Smooth muscle cell (in vitro differentiated cells): ENCODE results near the gene NEU2. TPM values are rescaled to one million over a fixed set of nuclear protein-coding genes. Genes with fewer than 3 reads are reported as not detected.

Experiments
- DNase-seq: peaks from one replicate; lab custom pipeline; 2025; ENCODE audit not compliant: unreplicated experiment; lab: John Stamatoyannopoulos, UW
- H2AFZ ChIP-seq: fragments of 200-600 bp; sonication (generic); 2 replicates; pipeline ENCODE4 v1.6.0; 2016; ENCODE audit warnings: antibody characterized with exemption, low read depth, mild to moderate bottlenecking
- H3F3A ChIP-seq: fragments of 200-600 bp; sonication (generic); 2 replicates; pipeline ENCODE4 v1.6.0; 2017; ENCODE audit warnings: antibody characterized with exemption, low read depth
- H3K27ac ChIP-seq: fragments of 200-600 bp; sonication (generic); 2 replicates; pipeline ENCODE4 v1.5.1; 2016; ENCODE audit warnings: low read depth, mild to moderate bottlenecking
- H3K27me3 ChIP-seq: fragments of 200-600 bp; sonication (generic); 2 replicates; pipeline ENCODE4 v1.6.1; 2016; ENCODE audit warnings: low read depth, mild to moderate bottlenecking
- H3K36me3 ChIP-seq: fragments of 200-600 bp; sonication (generic); 2 replicates; pipeline ENCODE4 v1.5.1; 2016; ENCODE audit warnings: low read depth
- H3K4me1 ChIP-seq: fragments of 200-600 bp; sonication (generic); 2 replicates; pipeline ENCODE4 v1.5.1; 2016; ENCODE audit warnings: low read depth
- H3K4me2 ChIP-seq: fragments of 200-600 bp; sonication (generic); 2 replicates; pipeline ENCODE4 v1.6.0; 2016; ENCODE audit warnings: mild to moderate bottlenecking
- H3K4me3 ChIP-seq: fragments of 200-600 bp; sonication (generic); 2 replicates; pipeline ENCODE4 v1.5.1; 2016; ENCODE audit warnings: mild to moderate bottlenecking
- H3K79me2 ChIP-seq: fragments of 200-600 bp; sonication (generic); 2 replicates; pipeline ENCODE4 v1.6.0; 2016; ENCODE audit warnings: low read depth, mild to moderate bottlenecking
- H3K9ac ChIP-seq: fragments of 200-600 bp; sonication (generic); 2 replicates; pipeline ENCODE4 v1.6.0; 2016; ENCODE audit warnings: low read depth
- H3K9me3 ChIP-seq: fragments of 200-600 bp; sonication (generic); replicated peaks from 2 replicates; pipeline ENCODE4 v1.5.1; 2016; ENCODE audit warnings: low read depth
- H4K20me1 ChIP-seq: fragments of 200-600 bp; sonication (generic); 2 replicates; pipeline ENCODE4 v1.6.0; 2016; ENCODE audit warnings: low read depth
- WGBS: methylation state at CpG from one replicate; pipeline ENCODE4 v1.1.7; 2016; ENCODE audit warnings: low lambda C conversion rate; 5-methylcytosine and 5-hydroxymethylcytosine counted together
- polyA plus RNA-seq: library from polyadenylated mRNA; unstranded; fragments of >200 nt; fragmentation: Nextera tagmentation; extraction: Ambion mirVana; gene quantifications from 2 replicates; pipeline ENCODE4 v1.2.1, GENCODE V29; 2016
- total RNA-seq: library from RNA; depleted of rRNA; stranded (reverse); fragments of >200 nt; gene quantifications from 2 replicates; pipeline ENCODE4 v1.2.3, GENCODE V29; 2014
- TF ChIP-seq, protein P1 (sequence below): fragments of 200-600 bp; sonication (generic); IDR thresholded peaks from 2 replicates; pipeline ENCODE4 v1.5.1; 2017; ENCODE audit warnings: borderline replicate concordance, mild to moderate bottlenecking, antibody characterized with exemption; ENCODE audit not compliant: insufficient read depth, poor library complexity, severe bottlenecking

NEU2 gene
- total and polyA plus RNA-seq, 2 experiments from 2014 or later = 0.94 TPM; not detected in 1

- Histone ChIP-seq H3K4me1 (no peaks in the 10 kb centered on the region), H3K9ac (no peak overlapping the region), H3K36me3 (no peaks in the 10 kb centered on the region), H3K4me2 (no peak overlapping the region), H2AFZ (no peak overlapping the region), H3F3A (no peaks in the 10 kb centered on the region), H3K9me3 (no peaks in the 10 kb centered on the region), H3K79me2 (no peaks in the 10 kb centered on the region), H3K27me3 (no peaks in the 10 kb centered on the region), H3K27ac (no peak overlapping the region), H4K20me1 (no peaks in the 10 kb centered on the region), H3K4me3 (no peak overlapping the region)
- 86% methylated on average over 9 of the region's 9 CpGs for WGBS
- TF ChIP-seq, protein P1, sequence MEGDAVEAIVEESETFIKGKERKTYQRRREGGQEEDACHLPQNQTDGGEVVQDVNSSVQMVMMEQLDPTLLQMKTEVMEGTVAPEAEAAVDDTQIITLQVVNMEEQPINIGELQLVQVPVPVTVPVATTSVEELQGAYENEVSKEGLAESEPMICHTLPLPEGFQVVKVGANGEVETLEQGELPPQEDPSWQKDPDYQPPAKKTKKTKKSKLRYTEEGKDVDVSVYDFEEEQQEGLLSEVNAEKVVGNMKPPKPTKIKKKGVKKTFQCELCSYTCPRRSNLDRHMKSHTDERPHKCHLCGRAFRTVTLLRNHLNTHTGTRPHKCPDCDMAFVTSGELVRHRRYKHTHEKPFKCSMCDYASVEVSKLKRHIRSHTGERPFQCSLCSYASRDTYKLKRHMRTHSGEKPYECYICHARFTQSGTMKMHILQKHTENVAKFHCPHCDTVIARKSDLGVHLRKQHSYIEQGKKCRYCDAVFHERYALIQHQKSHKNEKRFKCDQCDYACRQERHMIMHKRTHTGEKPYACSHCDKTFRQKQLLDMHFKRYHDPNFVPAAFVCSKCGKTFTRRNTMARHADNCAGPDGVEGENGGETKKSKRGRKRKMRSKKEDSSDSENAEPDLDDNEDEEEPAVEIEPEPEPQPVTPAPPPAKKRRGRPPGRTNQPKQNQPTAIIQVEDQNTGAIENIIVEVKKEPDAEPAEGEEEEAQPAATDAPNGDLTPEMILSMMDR = no peak
- DNase-seq = no peak
Observed at GRCh38 chr2:233047667-233048066, 15.2 kb downstream of the NEU2 start.

GRCh38 chr2:233048569-233049193 lies 16.2 kb downstream of the NEU2 start:
- Histone ChIP-seq H2AFZ (no peak overlapping the region), H3K4me1 (no peaks in the 10 kb centered on the region)

GRCh38 chr2:233049194-233049761 lies 16.8 kb downstream of the NEU2 start:
- H3K27ac ChIP-seq = no peak overlapping the region
- H3F3A ChIP-seq = no peaks in the 10 kb centered on the region
- no peak overlapping the region for H2AFZ ChIP-seq
- no peaks in the 10 kb centered on the region for H3K4me1 ChIP-seq
- H3K4me3 ChIP-seq = no peak overlapping the region
- H3K4me2 ChIP-seq = no peak overlapping the region
- 69% methylated on average over 4 of the region's 4 CpGs for WGBS
- no peaks in the 10 kb centered on the region for H3K9me3 ChIP-seq
- H3K27me3 ChIP-seq = no peaks in the 10 kb centered on the region
- H3K9ac ChIP-seq = no peak overlapping the region
- TF ChIP-seq, protein P1 = no peak
- H3K79me2 ChIP-seq = no peaks in the 10 kb centered on the region
- no peaks in the 10 kb centered on the region for H4K20me1 ChIP-seq
- no peak for DNase-seq
- H3K36me3 ChIP-seq = no peaks in the 10 kb centered on the region

More at GRCh38 chr2:233048569-233049193, 16.2 kb downstream of the NEU2 start:
- TF ChIP-seq, protein P1 = no peak
- 88% methylated on average over 10 of the region's 10 CpGs for WGBS
- DNase-seq = no peak
- no peaks in the 10 kb centered on the region for H4K20me1 ChIP-seq
- no peaks in the 10 kb centered on the region for H3F3A ChIP-seq
- no peak overlapping the region for H3K4me3 ChIP-seq
- no peaks in the 10 kb centered on the region for H3K36me3 ChIP-seq
- no peaks in the 10 kb centered on the region for H3K9me3 ChIP-seq
- no peak overlapping the region for H3K9ac ChIP-seq
- H3K79me2 ChIP-seq = no peaks in the 10 kb centered on the region
- no peaks in the 10 kb centered on the region for H3K27me3 ChIP-seq
- H3K4me2 ChIP-seq = no peak overlapping the region
- H3K27ac ChIP-seq = no peak overlapping the region
